LNCaP clone FGC (cell line): ENCODE results near the gene TRAF1.

Source experiments
- DNase-seq: peaks from one replicate; pipeline ENCODE4 v3.0.0-alpha.2; 2011; ENCODE audit warnings: low read depth
- H3K4me3 ChIP-seq: 2 replicates; pipeline ENCODE4 v1.5.1; 2011; ENCODE audit warnings: mild to moderate bottlenecking, low read depth, low read length, control low read depth
- CTCF ChIP-seq: IDR thresholded peaks from 2 replicates; pipeline ENCODE4 v1.5.1; 2012; ENCODE audit warnings: mild to moderate bottlenecking; ENCODE audit not compliant: control insufficient read depth, insufficient read depth; ENCODE audit errors: extremely low read depth

The TRAF1 gene

GRCh38 chr9:120886490-120886967, 40.1 kb downstream of the TRAF1 start:
- no peak for TF ChIP-seq CTCF
- DNase-seq: no peak
- H3K4me3 ChIP-seq: no peak overlapping the region

- H3K4me3 ChIP-seq: no peak overlapping the region
- no peak for DNase-seq
- no peak for TF ChIP-seq CTCF
Measured at GRCh38 chr9:120885958-120886357, 40.6 kb downstream of the TRAF1 start.

DNA sequence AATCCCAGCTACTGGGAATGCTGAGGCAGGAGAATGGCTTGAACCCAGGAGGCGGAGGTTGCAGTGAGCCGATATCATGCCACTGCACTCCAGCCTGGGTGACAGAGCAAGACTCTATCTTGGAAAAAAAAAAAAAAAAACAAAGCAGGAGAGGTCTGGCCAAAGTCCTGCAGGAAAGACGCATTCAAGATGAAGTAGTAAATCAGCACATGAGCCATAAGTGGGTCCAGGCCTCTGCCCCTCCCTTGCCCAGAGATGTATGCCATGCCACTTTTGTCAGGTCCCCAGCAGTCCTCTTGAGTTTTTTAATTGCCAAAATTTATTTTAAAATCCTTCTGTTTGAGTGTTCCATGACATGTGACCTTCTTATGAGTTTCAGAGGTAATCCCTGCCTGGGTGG, 41.1 kb downstream of the TRAF1 start:
- H3K4me3 ChIP-seq: no peak overlapping the region
- TF ChIP-seq CTCF: no peak

GRCh38 chr9:120883608-120883996, 43.0 kb downstream of the TRAF1 start:
- no peak overlapping the region for H3K4me3 ChIP-seq
- DNase-seq: no peak
- no peak for TF ChIP-seq CTCF

More for the DNA sequence above, 41.1 kb downstream of the TRAF1 start:
- DNase-seq: no peak

DNA sequence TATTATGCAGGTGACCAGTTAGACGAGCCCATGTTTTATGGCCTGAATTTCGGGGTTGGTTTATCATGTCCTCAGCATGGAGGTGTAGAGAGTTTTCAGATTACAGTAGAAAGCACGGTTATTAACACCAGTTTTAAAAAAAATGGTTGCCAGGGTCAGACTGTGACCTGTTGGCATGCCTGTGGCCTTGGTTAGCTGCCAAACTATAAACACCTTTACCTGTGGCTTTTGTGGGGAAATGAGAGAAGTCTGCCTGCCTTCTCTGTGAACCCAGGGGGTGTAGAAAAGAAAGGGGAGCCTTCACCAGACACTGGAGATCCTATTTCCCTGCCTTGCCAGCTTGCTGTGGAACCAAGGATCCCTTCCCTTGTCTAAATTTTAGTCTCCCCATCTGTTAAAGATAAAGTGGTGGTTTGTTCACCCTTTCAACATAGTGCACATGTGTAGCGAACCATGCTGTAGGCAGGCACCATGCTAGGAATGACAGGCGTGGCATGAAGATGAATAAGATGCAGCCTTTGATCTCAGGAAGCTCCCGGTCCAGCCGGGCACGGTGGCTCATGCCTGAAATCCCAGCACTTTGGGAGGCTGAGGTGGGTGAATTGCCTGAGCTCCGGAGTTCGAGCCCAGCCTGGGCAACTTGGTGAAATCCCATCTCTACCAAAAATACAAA, 43.5 kb downstream of the TRAF1 start:
- TF ChIP-seq CTCF: no peak
- no peak overlapping the region for H3K4me3 ChIP-seq
- no peak for DNase-seq

DNA sequence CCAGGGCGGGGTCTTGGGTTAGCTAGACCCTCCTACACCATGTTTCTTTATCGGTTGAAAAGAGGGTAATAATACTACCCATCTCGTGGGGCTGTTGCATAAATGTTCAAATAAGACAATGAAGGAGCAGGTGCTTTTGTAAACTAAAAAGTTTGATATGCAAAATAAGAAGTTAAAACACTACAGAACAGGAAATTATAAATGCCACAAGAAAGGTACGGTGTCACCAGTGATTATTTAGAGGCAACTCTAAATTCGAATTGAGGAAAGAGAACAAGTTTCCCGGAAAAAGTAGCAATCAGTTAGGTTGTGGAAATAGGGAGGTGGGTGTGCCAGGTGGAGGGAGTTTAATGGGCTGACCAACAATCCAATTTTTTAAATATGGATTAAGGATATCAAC, 47.1 kb downstream of the TRAF1 start:
- H3K4me3 ChIP-seq: no peak overlapping the region
- TF ChIP-seq CTCF: no peak
- DNase-seq: no peak
